Measurements from ENCODE around the gene ZMYND19.
"Not testable (repeated sequence)": the region's sequence is repeated elsewhere in the genome, so short reads cannot be mapped to it uniquely, and the experiment has no call there.

ZMYND19 gene

DNA sequence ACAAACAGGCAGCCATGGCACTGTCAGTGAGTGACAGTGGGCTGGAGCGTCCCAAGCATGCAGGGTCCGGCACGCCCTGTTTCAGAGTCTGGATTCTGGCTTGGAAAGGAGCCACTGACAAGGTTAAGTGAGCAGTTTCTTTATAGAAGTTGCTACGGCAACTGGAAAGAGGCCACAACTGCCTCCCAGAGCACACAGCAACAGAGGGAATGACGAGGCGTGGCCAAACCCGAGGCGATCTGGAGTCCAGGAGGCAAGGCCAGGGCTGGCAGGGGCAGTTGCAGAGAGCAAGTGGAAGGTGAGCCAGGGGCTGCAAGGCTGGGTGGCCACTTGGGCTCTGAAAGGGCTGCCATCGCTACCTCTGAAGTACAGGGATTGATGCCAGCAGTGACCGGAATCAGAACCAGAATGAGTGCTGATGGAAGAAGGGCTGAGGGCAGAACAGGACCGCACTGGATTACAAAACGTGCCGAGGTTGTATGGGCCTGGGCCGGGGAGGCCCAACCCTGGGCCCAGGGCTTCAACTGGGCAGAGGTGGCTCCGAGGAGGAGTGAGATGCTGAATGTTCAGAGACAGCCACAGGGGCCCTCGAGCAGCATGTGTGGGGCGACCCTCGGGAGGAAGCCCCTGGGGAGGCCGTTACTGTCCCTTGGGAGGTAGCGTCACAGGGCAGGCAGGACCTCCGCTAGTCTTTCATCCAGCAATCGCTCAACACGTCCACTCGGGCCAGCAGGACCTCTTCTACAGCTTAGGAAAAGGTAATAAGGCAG lies 34.1 kb downstream of the ZMYND19 start:
- DNase-seq (ENCODE audit: low spot score): no peak

DNA sequence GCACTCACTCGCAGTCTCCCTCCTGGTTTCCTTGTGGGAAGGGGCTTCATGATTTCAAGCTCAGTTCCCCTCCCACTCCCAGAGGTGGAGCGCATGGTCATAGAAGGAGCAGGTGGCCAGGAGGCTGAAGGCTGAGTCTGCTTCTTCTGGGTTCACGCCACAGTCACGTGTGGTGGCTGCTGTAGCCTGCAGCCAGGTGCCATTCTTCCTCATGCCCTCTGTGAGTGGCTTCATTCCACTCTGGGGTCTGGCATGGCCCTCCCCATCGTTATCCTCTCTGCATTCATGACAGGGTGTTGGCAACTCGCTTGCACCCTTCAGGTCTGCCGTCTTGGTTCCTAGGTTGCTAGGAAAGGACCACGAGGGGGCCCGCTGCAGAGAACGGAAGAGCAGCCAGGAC lies 35.1 kb downstream of the ZMYND19 start:
- no peak for DNase-seq (ENCODE audit: low spot score)

DNA sequence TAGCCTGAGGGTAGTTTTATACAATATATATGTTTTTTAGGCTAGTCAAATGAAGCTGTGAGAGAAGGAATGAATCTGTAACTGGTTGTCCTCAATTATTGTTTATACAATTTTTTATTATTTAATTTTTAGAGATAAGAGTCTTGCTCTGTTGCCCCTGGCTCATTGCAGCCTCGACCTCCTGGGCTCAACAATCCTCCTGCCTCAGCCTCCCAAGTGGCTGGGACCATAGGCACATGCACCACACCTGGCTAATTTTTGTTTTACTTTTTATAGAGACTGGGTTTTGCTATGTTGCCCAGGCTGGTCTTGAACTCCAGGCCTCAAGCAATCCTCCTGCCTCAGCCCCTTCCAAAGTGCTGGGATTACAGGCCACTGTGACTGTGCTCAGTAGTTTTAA lies 36.0 kb downstream of the ZMYND19 start:
- no peak for DNase-seq (ENCODE audit: low spot score)

DNA sequence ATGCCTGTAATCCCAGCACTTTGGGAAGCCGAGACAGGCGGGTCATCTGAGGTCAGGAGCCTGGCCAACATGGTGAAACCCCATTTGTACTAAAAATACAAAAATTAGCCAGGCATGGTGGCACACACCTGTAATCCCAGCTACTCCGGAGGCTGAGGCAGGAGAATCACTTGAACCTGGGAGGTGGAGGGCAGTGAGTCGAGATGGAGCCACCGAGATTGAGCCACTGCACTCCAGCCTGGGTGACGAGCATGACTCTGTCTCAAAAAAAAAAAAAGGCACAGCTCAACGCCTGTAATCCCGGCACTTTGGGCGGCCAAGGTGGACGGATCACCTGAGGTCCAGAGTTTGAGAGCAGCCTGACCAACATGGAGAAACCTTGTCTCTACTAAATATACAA lies 36.7 kb downstream of the ZMYND19 start:
- DNase-seq (ENCODE audit: low spot score): not testable (repeated sequence)

DNA sequence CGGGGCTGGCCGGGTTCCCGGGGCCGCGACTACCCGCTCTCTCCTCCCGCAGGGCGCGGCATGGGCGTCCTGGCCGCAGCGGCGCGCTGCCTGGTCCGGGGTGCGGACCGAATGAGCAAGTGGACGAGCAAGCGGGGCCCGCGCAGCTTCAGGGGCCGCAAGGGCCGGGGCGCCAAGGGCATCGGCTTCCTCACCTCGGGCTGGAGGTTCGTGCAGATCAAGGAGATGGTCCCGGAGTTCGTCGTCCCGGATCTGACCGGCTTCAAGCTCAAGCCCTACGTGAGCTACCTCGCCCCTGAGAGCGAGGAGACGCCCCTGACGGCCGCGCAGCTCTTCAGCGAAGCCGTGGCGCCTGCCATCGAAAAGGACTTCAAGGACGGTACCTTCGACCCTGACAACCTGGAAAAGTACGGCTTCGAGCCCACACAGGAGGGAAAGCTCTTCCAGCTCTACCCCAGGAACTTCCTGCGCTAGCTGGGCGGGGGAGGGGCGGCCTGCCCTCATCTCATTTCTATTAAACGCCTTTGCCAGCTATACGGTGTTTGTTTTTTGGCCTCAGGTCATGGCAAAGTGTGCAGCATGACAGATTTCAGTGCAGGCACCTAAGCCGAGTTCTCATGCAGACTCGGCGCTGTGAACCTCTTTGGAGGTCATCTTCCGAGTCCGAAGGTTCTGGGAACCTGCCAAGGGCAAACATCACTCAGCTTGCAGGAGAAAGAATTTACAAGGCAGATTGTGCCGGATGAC lies 38.1 kb downstream of the ZMYND19 start:
- no peak for DNase-seq (ENCODE audit: low spot score)

DNA sequence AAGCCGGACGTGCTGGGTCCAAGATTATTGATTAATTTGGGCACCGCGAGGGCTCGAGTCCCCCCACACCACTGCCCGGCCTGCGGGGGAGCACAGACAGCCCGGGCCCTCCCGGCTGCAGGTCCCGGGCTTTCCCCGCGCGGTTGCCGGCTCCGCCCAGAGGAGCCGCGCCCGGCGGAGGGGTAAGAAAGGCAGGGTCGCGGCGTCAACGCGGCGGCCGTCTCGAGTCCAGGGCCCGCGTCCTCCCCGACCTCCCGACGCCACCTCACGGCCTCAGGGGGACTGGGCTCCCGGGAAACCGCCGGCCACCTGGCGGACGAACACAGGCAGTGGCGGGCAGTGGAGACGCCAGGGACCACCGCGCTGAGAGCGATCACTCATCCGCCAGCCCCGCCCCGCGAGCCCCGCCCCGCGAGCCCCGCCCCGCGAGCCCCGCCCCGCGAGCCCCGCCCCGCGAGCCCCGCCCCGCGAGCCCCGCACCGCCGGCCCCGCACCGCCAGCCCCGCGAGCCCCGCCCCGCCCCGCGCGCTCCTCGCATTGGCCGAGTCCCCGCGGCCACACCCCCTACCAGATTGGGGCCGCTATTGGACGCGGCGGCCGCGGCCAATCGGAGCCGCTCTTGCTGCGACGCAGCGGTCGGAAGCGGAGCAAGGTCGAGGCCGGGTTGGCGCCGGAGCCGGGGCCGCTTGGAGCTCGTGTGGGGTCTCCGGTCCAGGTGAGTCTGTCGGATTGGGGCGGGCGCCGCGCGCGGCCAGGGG lies 38.9 kb downstream of the ZMYND19 start, which contains the start of gene MRPL41:
MRPL41 (plus strand) TSS at position 616 of the 758 bp plus-strand sequence. CDS start 203 bp downstream, outside the sequence.
- DNase-seq (ENCODE audit: low spot score): peak; percentile 97

DNA sequence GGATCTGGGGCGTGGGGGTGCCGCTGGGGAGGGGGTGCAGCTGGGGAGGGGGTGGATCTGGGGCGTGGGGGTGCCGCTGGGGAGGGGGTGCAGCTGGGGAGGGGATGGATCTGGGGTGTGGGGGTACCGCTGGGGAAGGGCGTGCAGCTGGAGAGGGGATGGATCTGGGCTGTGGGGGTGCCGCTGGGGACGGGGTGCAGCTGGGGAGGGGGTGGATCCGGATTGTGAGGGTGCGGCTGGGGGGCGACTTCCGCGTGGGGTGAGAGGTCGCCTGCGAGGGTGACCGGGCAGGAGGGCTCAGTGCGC lies 39.4 kb downstream of the ZMYND19 start:
- not testable (repeated sequence) for DNase-seq (ENCODE audit: low spot score)

DNA sequence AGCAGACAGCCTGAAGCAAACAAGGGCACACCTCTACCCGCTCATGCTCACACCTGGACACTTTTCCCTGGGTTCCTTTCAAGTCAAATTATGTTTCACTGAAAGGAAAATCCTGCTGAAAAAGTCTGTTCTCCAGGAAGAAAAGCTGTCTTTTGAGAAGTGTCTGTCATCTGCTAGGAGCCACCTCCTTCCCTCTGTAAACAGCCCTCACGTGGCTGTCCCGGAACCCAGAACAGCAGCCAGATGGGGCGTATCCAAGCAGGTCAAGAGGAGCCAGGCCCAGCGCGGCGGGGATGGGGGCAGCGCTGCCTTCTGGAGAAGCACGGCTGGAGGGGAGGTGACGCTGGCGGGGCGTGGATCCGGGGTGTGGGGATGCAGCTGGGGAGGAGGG lies 40.1 kb downstream of the ZMYND19 start, which contains the start of gene PNPLA7:
PNPLA7 (minus strand) TSS at position 172 of the 391 bp plus-strand sequence. CDS start 205 bp downstream, outside the sequence.
- peak; percentile 85 for DNase-seq (ENCODE audit: low spot score)

DNA sequence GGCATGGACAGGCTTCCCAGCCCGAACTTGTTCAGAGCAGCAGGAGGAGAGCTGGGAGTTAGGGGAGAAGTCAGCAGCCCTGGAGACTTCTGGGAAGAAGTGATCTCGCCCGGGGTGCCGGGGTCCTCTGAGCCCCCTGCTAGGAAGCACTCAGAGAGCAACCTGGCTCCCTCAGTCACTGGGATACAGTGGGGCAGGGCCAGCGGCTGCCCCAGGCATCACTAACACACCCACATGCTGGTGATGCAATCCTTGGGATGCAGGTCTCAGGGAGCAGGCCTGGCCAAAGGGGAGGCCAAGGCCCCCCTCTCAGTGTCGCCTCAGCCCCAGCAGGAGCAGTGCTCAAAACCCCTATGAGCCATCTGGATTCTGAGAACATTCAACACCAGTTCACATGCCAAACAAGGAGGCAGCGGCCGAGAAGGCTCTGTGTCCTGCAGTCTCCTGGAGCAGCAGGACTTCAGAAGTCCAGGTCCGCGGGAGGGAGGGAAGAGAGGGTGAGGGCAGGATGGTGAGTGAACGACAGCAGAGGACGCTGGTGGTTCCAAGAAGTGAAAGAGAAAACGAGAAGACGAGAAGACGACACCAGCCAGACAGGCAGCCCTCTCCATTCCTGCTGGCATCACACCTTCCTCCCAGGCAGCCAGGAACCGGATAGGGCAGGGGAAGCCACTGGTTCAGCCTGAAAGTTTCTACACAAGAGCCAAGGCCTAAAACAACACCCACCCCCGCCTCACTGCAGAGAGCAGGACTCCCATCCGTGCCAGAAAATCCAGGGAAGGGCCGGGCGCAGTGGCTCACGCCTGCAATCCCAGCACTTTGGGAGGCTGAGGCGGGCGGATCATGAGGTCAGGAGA lies 42.4 kb downstream of the ZMYND19 start:
- DNase-seq (ENCODE audit: low spot score): no peak

DNA sequence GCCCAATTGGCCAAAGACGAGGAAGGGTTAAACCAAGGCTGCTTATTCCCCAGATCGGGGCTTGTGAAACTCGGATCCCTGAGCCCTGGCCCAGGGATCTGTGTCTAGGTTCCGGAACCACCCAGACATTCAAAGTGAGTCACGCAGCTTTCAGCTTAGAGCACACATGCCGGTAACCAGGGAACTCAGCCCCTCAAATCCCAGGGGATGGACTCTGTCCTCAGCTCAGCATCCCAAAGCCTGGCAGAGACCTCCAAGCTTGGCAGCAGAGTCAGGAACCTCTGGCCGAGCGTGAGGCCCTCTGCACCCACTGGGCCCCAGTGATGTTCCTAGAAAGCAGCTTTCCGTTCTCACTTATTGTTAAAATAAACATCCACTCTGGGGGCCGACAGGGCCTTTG lies 45.2 kb downstream of the ZMYND19 start:
- peak; percentile 74 for DNase-seq (ENCODE audit: low spot score)

DNA sequence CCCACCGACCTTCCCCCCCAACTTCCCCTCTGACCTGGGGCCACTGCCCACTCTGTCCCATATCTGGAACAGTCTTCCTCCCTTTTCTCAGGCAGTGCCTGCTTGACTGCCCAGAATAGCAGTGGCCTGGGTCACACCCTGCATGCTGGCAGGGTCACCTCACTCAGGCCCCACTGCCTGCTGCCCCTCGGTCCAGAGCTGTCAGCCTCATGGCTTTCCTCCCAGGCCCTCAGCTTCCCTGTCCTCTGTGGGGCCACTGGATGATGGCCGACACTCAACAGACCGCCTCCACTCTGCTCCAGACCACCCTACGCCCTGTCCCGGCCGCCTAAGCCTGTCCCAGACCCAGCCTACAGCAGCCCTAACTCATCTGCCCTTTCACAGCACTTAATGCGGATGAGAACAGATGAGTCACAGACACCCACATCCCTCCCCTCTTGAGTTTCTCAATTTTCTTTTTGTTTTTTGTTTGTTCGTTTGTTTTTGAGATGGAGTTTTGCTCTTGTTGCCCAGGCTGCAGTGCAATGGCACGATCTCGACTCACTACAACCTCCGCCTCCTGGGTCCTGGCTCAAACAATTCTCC lies 46.0 kb downstream of the ZMYND19 start:
- DNase-seq (ENCODE audit: low spot score): peak; percentile 48

DNA sequence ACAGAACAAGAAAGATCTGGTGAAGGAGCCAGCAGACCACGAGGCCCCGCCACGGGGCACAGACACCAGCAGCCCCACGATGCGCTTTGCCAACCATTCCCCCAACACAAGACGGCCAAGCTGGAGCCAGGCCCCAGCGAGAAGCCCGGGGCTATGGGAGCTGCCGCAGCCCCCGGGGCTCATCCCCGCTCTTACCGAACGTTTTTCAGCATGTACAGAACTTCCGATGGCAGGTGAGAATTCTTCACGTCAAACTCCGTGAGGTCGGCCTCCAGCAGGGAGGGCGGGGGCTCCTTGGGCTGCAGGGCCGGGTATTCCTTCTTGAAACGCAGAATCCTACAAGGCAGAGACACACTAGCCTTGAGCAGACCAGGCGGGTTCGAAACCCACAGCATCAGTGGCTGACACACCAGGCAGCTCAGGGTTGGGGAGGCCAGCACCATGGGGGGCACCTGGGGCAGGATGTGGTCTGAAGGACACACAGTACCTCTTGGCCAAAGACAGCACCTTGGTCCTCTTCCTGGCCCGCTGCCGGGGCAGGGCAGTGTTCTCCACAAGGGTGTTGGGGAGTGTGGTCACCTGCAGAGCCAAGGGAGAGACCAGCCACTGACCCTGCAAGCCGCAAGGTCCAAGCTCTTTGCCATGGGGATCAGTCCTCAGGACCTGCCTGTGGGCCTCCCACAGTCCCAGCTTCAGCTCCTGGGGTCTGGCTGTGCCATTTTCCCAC lies 46.9 kb downstream of the ZMYND19 start:
- no peak for DNase-seq (ENCODE audit: low spot score)

DNA sequence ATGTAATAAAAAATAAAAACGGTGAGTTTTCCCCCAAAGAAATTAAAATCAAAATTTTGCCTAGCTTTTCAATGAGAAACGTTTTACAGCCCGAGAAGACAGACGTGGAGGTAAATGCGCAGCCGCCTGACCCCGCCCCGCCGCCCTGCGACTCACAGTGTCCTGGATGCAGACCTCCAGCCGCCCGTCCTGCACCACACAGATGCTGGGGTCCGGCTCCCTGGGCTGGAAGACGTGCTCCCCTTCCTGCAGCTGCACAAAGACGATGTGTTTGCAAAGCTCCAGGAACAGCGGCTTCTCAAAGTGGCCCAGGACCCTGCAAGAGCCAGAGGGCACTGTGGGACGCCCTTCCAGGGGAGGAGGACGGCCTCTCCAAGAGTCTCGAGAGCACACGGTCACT lies 47.8 kb downstream of the ZMYND19 start:
- no peak for DNase-seq (ENCODE audit: low spot score)

DNA sequence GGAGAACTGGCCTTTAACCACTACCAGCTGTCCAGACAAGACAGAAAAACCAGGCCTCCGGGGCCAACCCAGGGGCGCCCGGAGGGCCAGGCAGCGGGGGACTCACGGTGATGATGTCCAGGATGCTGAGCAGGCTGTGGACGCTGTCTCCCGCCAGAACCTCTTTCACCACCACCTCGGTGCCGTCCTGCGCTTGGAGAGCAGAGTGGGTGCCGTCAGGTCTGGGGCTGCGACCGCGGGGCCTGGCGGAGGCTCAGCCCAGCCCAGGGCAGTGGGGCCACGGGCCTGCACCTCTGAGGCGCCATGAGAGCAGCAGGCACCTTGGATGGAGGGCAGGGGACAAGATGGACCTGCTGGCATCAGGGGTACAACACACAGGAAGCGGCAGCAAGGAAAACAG lies 49.8 kb downstream of the ZMYND19 start:
- DNase-seq (ENCODE audit: low spot score): no peak

DNA sequence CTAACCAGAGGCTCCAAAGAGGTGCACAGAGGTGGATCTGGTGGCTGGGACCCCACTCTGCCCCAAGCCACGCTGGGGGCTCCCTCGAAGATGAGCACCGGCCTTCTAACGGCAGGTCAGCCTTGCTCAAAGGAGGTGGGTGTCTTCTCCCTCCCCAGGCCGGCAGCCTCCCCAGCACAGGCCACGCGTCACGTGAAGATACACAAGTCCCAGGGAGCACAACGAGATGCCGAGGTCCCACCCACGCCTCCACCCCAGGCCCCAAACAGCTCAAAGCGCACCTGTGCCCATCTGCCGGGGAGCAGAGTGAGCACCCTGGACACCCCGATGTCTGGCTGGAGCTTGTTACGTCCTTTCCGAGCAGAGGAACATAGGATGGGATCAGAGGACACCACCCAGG lies 52.3 kb downstream of the ZMYND19 start:
- DNase-seq (ENCODE audit: low spot score): no peak

DNA sequence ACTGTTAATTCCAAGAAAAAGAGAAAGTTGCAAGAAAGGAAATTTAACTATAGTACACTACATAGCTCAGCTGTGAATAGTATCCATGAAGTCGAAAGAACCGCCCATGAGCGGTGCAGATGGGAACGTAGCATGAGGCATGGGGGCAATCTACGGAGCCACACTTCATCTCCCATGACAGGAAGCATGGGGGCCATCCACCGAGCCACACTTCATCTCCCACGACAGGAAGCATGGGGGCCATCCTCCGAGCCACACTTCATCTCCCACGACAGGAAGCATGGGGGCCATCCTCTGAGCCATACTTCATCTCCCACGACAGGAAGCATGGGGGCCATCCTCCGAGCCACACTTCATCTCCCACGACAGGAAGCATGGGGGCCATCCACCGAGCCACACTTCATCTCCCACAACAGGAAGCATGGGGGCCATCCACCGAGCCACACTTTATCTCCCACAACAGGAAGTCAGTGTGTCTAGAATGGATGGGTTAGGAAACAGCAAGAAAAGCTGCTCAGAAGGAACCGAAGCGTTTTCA lies 53.6 kb downstream of the ZMYND19 start:
- DNase-seq (ENCODE audit: low spot score): not testable (repeated sequence)

DNA sequence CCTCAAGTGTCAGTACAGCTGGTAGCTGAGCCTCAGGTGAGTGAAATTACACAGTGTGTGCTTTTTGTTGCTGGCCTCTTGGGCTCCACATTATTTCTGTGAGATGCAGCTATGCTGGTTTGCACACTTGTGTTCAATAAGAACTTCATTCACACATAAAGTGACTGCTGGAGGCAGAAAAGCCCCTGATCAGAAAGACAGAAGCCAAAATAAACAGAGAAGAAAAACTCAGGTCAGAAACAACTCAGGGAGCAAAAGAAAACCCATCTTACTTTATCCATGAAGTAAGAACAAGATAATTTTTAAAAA lies 55.2 kb downstream of the ZMYND19 start:
- DNase-seq (ENCODE audit: low spot score): no peak

DNA sequence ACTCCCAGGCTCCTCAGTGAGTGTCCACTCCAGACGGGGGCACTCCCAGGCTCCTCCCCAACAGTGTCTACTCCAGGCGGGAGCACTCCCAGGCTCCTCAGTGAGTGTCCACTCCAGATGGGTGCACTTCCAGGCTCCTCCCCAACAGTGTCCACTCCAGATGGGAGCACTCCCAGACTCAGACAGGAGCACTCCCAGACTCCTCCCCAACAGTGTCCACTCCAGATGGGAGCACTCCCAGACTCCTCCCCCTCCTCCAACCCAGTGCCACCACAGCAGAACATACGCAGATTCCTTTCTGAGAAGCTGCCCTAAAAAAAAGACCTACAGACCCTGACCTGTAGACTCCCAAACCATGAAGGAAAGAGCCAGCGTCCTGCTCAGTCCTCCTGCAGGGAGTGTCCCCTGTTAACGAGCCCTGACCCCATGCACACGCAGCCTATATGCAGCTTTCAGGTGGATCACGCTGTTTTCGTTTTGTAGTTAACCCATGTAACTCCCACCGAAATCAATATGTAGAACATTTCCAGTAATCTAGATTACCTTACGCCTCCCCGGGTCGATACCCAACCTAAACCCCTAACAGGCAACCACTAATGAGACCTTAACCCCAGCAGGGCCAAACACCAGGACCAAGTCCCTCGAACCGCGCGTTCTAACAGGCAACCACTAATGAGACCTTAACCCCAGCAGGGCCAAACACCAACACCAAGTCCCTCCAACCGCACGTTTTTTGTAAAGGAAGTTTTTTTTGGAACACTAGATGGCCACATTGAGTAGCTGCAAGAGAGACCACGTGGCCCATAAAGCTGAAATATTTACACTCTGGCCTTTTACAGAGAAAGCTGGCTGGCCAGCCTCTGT lies 55.8 kb downstream of the ZMYND19 start:
- DNase-seq (ENCODE audit: low spot score): peak; percentile 80

DNA sequence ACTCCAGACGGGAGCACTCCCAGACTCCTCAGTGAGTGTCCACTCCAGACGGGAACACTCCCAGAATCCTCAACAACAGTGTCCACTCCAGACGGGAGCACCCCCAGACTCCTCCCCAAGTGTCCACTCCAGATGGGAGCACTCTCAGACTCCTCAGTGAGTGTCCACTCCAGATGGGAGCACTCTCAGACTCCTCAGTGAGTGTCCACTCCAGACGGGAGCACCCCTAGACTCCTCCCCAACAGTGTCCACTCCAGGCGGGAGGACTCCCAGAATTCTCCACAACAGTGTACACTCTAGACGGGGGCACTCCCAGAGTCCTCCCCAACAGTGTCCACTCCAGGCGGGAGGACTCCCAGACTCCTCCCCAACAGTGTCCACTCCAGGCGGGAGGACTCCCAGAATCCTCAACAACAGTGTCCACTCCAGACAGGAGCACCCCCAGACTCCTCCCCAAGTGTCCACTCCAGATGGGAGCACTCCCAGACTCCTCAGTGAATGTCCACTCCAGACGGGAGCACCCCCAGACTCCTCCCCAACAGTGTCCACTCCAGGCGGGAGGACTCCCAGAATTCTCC lies 57.3 kb downstream of the ZMYND19 start:
- DNase-seq (ENCODE audit: low spot score): not testable (repeated sequence)
